HEK293 (cell line): Measurements from ENCODE around the gene TRIM40.

ENCODE experiments used
- CTCF ChIA-PET: fragments of 350-600 bp; formaldehyde crosslinking; extraction: SDS; loops from one replicate; lab custom pipeline; 2021; ENCODE audit warnings: antibody characterized with exemption; lab: Yijun Ruan, JAX
- POLR2A ChIA-PET: fragments of 300-600 bp; formaldehyde crosslinking; extraction: SDS; loops from one replicate; lab custom pipeline; 2020; ENCODE audit warnings: antibody characterized with exemption, inconsistent platforms; lab: Yijun Ruan, JAX
- H3K27ac ChIP-seq: fragments of 200-500 bp; sonication (Bioruptor generic); 2 replicates; pipeline ENCODE4 v1.5.1; 2014; ENCODE audit warnings: low read depth, low read length, control low read depth, inconsistent platforms; ENCODE audit errors: extremely low read depth
- H3K36me3 ChIP-seq, 2 experiments: fragments of 200-500 bp in 1 of 2; sonication (Bioruptor generic) in 1 of 2; 1 replicate in 1 of 2; 2 replicates in 1 of 2; pipeline ENCODE4 v1.5.1; 2014 to 2017; ENCODE audit warnings: inconsistent platforms in 2 of 2, low read length in 2 of 2; ENCODE audit not compliant: control insufficient read depth in 2 of 2, insufficient read depth in 1 of 2
- H3K4me1 ChIP-seq: fragments of 200-500 bp; sonication (Bioruptor generic); 2 replicates; pipeline ENCODE4 v1.5.1; 2014; ENCODE audit warnings: mild to moderate bottlenecking, low read length, inconsistent platforms; ENCODE audit not compliant: control insufficient read depth, insufficient read depth
- H3K4me3 ChIP-seq: 2 replicates; pipeline ENCODE4 v1.5.1; 2011; ENCODE audit warnings: low read depth, mild to moderate bottlenecking, control low read depth, low read length, moderate library complexity
- H3K9me3 ChIP-seq: fragments of 200-500 bp; sonication (Bioruptor generic); 2 replicates; pipeline ENCODE4 v1.5.1; 2014; ENCODE audit warnings: low read depth, low read length, inconsistent platforms; ENCODE audit not compliant: control insufficient read depth, insufficient read depth
- GLIS1 ChIP-seq: fragments of 450-650 bp; formaldehyde crosslinking; IDR thresholded peaks from 2 replicates; pipeline ENCODE4 v1.5.1; 2016; ENCODE audit warnings: missing biosample characterization, missing genetic modification characterization
- PRDM1 ChIP-seq: fragments of 450-650 bp; formaldehyde crosslinking; IDR thresholded peaks from 2 replicates; pipeline ENCODE4; 2016; ENCODE audit warnings: missing biosample characterization, missing genetic modification characterization
- REST ChIP-seq: fragments of 450-650 bp; formaldehyde crosslinking; IDR thresholded peaks from 2 replicates; pipeline ENCODE4 v1.5.1; 2016; ENCODE audit warnings: missing biosample characterization, missing genetic modification characterization
- TCF7L2 ChIP-seq: IDR thresholded peaks from 2 replicates; pipeline ENCODE4 v1.6.1; 2011; ENCODE audit warnings: low read depth, mild to moderate bottlenecking, inconsistent platforms, low read length, moderate library complexity, borderline replicate concordance
- ZBTB26 ChIP-seq: fragments of 450-650 bp; formaldehyde crosslinking; optimal IDR thresholded peaks from 2 replicates; pipeline ENCODE3; 2016; ENCODE audit warnings: missing biosample characterization, mild to moderate bottlenecking, missing genetic modification characterization
- ZEB2 ChIP-seq: fragments of 450-650 bp; formaldehyde crosslinking; IDR thresholded peaks from 2 replicates; pipeline ENCODE4 v1.5.1; 2016; ENCODE audit warnings: missing biosample characterization, missing genetic modification characterization
- ZFHX2 ChIP-seq: fragments of 450-650 bp; formaldehyde crosslinking; conservative IDR thresholded peaks from 2 replicates; pipeline ENCODE4 v1.5.1; 2016; ENCODE audit warnings: missing biosample characterization, missing genetic modification characterization
- ZFP69B ChIP-seq: fragments of 450-650 bp; formaldehyde crosslinking; IDR thresholded peaks from 2 replicates; pipeline ENCODE4 v1.5.1; 2016; ENCODE audit warnings: missing biosample characterization, missing genetic modification characterization
- ZIC2 ChIP-seq: fragments of 450-650 bp; formaldehyde crosslinking; IDR thresholded peaks from 2 replicates; pipeline ENCODE4 v1.5.1; 2016; ENCODE audit warnings: missing biosample characterization, missing genetic modification characterization
- ZNF121 ChIP-seq: fragments of 450-650 bp; formaldehyde crosslinking; IDR thresholded peaks from 2 replicates; pipeline ENCODE4 v1.5.1; 2016; ENCODE audit warnings: missing biosample characterization, missing genetic modification characterization
- ZNF18 ChIP-seq: fragments of 450-650 bp; formaldehyde crosslinking; IDR thresholded peaks from 2 replicates; pipeline ENCODE4 v1.5.1; 2016; ENCODE audit warnings: missing biosample characterization, missing genetic modification characterization
- ZNF214 ChIP-seq: fragments of 450-650 bp; formaldehyde crosslinking; IDR thresholded peaks from 2 replicates; pipeline ENCODE4 v1.5.1; 2017; ENCODE audit warnings: missing biosample characterization, mild to moderate bottlenecking, missing genetic modification characterization, borderline replicate concordance
- ZNF302 ChIP-seq: fragments of 450-650 bp; formaldehyde crosslinking; IDR thresholded peaks from 2 replicates; pipeline ENCODE4 v1.5.1; 2016; ENCODE audit warnings: missing biosample characterization, missing genetic modification characterization, low read depth
- ZNF341 ChIP-seq: fragments of 450-650 bp; formaldehyde crosslinking; IDR thresholded peaks from 2 replicates; pipeline ENCODE4; 2016; ENCODE audit warnings: low read depth, missing biosample characterization, missing genetic modification characterization
- ZNF394 ChIP-seq: fragments of 450-650 bp; formaldehyde crosslinking; IDR thresholded peaks from 2 replicates; pipeline ENCODE4 v1.5.1; 2016; ENCODE audit warnings: missing biosample characterization, missing genetic modification characterization, mild to moderate bottlenecking, moderate library complexity, borderline replicate concordance
- ZNF416 ChIP-seq: fragments of 450-650 bp; formaldehyde crosslinking; IDR thresholded peaks from 2 replicates; pipeline ENCODE4 v1.5.1; 2016; ENCODE audit warnings: missing biosample characterization, missing genetic modification characterization
- TF ChIP-seq, protein P1 (sequence below): IDR thresholded peaks from 2 replicates; pipeline ENCODE4 v1.6.1; 2011; ENCODE audit warnings: mild to moderate bottlenecking, low read depth, low read length, borderline replicate concordance
- TF ChIP-seq, protein P2 (sequence below): fragments of 450-650 bp; formaldehyde crosslinking; IDR thresholded peaks from 2 replicates; pipeline ENCODE4 v1.5.1; 2016; ENCODE audit warnings: missing biosample characterization, missing genetic modification characterization
- TF ChIP-seq, protein P3 (sequence below): fragments of 450-650 bp; formaldehyde crosslinking; IDR thresholded peaks from 2 replicates; pipeline ENCODE4 v1.5.1; 2017; ENCODE audit warnings: missing biosample characterization, missing genetic modification characterization

Gene TRIM40

GRCh38 chr6:30096829-30097228 is 39.1 kb upstream of the TRIM40 start:
- CTCF ChIA-PET, result interaction anchor here (0.6 to 1.1 kb wide), 4 partner anchors 9 to 467 kb away, joined by 3 to 4 read pairs (median 4); no protein-coding TSS in a partner anchor
- H3K27ac ChIP-seq, result no peak overlapping the region
- TF ChIP-seq ZEB2 (tag by site-specific recombination), result no peak
- no peak for TF ChIP-seq ZFP69B (tag by site-specific recombination)
- TF ChIP-seq ZNF394, result no peak
- peak; percentile 90 for TF ChIP-seq GLIS1
- TF ChIP-seq, protein P1, sequence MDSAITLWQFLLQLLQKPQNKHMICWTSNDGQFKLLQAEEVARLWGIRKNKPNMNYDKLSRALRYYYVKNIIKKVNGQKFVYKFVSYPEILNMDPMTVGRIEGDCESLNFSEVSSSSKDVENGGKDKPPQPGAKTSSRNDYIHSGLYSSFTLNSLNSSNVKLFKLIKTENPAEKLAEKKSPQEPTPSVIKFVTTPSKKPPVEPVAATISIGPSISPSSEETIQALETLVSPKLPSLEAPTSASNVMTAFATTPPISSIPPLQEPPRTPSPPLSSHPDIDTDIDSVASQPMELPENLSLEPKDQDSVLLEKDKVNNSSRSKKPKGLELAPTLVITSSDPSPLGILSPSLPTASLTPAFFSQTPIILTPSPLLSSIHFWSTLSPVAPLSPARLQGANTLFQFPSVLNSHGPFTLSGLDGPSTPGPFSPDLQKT, result no peak
- TF ChIP-seq ZNF18 (tag by site-specific recombination), result no peak
- peak; percentile 98 for TF ChIP-seq ZIC2 (tag by site-specific recombination)
- no peak for TF ChIP-seq ZNF416
- TF ChIP-seq ZFHX2 (tag by site-specific recombination), result peak; percentile 44; the same call in 1 of the 2 replicates
- TF ChIP-seq, all 188 proteins: peak for 3
- Histone ChIP-seq H3K9me3 (no peaks in the 10 kb centered on the region), H3K36me3 (no peaks in the 10 kb centered on the region), H3K4me3 (no peak overlapping the region), H3K4me1 (peaks cover 10% of the 10 kb centered on the region)
- POLR2A ChIA-PET, result interaction anchor here (0.9 kb wide), 1 partner anchor 27 kb away, joined by 3 read pairs; no protein-coding TSS in a partner anchor

DNA sequence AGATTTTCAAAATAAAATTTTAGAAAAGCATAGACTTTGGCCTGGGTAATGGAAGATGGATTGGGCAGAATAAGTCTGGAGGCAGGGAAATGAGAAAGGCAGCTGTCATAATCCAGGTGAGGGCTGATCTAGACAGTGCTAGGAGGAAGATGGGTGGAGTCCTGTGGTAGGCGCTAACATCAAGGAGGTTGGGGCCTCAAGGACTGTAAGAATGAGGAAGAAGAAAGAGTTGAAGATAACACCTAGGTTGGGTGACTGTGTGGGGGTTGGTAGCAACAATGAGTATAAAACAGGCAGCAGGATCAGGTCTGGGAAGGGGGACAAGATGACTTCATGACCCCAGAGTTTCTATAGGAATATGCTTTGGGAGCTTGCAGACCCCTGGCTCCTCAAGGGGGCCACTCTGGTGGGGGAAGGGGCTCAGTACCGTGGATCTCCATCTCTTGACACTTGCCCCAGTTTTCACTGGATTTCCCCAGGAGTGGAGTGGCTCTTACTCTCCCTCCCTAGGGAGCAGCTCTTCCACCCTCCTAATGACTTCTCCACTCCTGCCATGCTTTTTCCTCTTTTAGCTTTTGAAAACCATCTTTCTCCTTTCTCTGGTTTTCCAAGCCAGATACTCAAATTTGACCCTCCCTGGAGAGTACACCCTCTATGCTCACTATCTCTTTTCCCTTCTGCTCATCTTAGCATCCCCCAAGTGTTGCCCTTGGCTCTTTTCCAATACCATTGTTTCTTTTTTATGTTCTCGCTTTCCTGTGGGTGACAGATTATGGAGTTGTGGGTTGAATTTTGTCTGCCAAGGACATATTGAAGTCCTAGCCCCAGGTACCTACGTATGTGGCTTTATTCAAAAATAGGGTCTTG is 37.8 kb upstream of the TRIM40 start:
- H3K9me3 ChIP-seq, result no peaks in the 10 kb centered on the region
- CTCF ChIA-PET, result interaction anchor here (0.6 to 1.3 kb wide), 4 partner anchors 18 to 260 kb away, joined by 3 to 5 read pairs (median 4); partner anchors contain the start of gene POLR1H
- peak; percentile 83 for TF ChIP-seq ZNF341 (tag by site-specific recombination)
- TF ChIP-seq, protein P2, sequence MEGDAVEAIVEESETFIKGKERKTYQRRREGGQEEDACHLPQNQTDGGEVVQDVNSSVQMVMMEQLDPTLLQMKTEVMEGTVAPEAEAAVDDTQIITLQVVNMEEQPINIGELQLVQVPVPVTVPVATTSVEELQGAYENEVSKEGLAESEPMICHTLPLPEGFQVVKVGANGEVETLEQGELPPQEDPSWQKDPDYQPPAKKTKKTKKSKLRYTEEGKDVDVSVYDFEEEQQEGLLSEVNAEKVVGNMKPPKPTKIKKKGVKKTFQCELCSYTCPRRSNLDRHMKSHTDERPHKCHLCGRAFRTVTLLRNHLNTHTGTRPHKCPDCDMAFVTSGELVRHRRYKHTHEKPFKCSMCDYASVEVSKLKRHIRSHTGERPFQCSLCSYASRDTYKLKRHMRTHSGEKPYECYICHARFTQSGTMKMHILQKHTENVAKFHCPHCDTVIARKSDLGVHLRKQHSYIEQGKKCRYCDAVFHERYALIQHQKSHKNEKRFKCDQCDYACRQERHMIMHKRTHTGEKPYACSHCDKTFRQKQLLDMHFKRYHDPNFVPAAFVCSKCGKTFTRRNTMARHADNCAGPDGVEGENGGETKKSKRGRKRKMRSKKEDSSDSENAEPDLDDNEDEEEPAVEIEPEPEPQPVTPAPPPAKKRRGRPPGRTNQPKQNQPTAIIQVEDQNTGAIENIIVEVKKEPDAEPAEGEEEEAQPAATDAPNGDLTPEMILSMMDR, result no peak
- peak; percentile 60 for TF ChIP-seq PRDM1 (tag by site-specific recombination)
- TF ChIP-seq ZBTB26 (tag by site-specific recombination), result no peak
- POLR2A ChIA-PET, result interaction anchor here (2.2 kb wide), 1 partner anchor 37 kb away, joined by 6 read pairs; the partner anchor contains the start of gene POLR1H
- no peak overlapping the region for H3K27ac ChIP-seq
- H3K4me1 ChIP-seq, result peaks cover 15% of the 10 kb centered on the region; the same call in 1 of the 2 replicates
- no peak overlapping the region for H3K4me3 ChIP-seq
- H3K36me3 ChIP-seq, result no peaks in the 10 kb centered on the region

DNA sequence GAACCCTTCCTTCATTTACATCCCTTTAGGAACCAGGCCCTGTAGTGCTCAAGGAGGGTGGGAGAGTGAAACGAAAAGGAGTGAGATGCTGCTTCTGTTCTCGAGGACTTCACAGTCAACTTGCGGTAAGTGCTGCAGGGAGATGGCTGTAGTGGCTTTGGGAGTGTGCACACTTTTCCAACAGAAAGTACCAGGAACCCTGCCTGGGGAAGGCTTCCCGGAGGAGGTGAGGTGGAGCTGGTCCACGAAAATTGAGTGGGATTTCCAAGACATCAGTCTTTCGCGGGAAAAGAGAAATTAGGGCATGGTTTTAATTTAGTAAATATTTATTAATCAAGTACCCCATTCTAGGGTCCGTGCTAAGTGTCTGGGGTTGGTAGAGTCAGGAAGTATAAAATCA is 35.8 kb upstream of the TRIM40 start:
- ChIA-PET CTCF (interaction anchor here (0.6 to 0.8 kb wide), 3 partner anchors 26 to 34 kb away, joined by 3 to 4 read pairs (median 3); no protein-coding TSS in a partner anchor), POLR2A (no interaction called here)
- H3K27ac ChIP-seq, result no peak overlapping the region
- H3K4me1 ChIP-seq, result peaks cover 15% of the 10 kb centered on the region
- H3K9me3 ChIP-seq, result no peaks in the 10 kb centered on the region
- H3K36me3 ChIP-seq, result no peaks in the 10 kb centered on the region
- no peak overlapping the region for H3K4me3 ChIP-seq
- TF ChIP-seq REST (tag by site-specific recombination) (no peak), ZNF214 (tag by site-specific recombination) (no peak), TCF7L2 (no peak), ZNF416 (no peak), ZNF302 (no peak), ZNF121 (no peak)
- TF ChIP-seq, protein P3, sequence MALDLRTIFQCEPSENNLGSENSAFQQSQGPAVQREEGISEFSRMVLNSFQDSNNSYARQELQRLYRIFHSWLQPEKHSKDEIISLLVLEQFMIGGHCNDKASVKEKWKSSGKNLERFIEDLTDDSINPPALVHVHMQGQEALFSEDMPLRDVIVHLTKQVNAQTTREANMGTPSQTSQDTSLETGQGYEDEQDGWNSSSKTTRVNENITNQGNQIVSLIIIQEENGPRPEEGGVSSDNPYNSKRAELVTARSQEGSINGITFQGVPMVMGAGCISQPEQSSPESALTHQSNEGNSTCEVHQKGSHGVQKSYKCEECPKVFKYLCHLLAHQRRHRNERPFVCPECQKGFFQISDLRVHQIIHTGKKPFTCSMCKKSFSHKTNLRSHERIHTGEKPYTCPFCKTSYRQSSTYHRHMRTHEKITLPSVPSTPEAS (tag by site-specific recombination), result no peak
